Loucy (cell line): Measurements from ENCODE around the gene MLIP.

Experiments used
- H2AFZ ChIP-seq: fragments of 200-600 bp; sonication (generic); 2 replicates; pipeline ENCODE4 v1.6.0; 2016; ENCODE audit warnings: antibody characterized with exemption, mild to moderate bottlenecking, low read length, moderate library complexity
- H3F3A ChIP-seq: fragments of 200-600 bp; 2 replicates; pipeline ENCODE4 v1.6.0; 2016; ENCODE audit warnings: antibody characterized with exemption, low read depth, mild to moderate bottlenecking
- H3K27me3 ChIP-seq: fragments of 200-600 bp; sonication (generic); 2 replicates; pipeline ENCODE4 v1.6.1; 2014; ENCODE audit warnings: low read length, mild to moderate bottlenecking; ENCODE audit not compliant: insufficient read depth, poor library complexity, severe bottlenecking
- H3K36me3 ChIP-seq: fragments of 200-600 bp; sonication (generic); 2 replicates; pipeline ENCODE4 v1.6.1; 2016; ENCODE audit warnings: low read length; ENCODE audit not compliant: insufficient read depth
- H3K4me1 ChIP-seq: fragments of 200-600 bp; sonication (generic); 2 replicates; pipeline ENCODE4 v1.5.1; 2014; ENCODE audit warnings: low read length, mild to moderate bottlenecking; ENCODE audit not compliant: insufficient read depth, poor library complexity, severe bottlenecking
- H3K4me2 ChIP-seq: fragments of 200-600 bp; sonication (generic); 2 replicates; pipeline ENCODE4 v1.6.0; 2014; ENCODE audit warnings: antibody characterized with exemption, low read length, low read depth, mild to moderate bottlenecking; ENCODE audit not compliant: poor library complexity, severe bottlenecking
- H3K4me3 ChIP-seq: fragments of 200-600 bp; sonication (generic); 2 replicates; pipeline ENCODE4 v1.5.1; 2014; ENCODE audit warnings: low read length, mild to moderate bottlenecking, mixed read lengths; ENCODE audit not compliant: poor library complexity, severe bottlenecking
- H3K79me2 ChIP-seq: fragments of 200-600 bp; sonication (generic); 2 replicates; pipeline ENCODE4 v1.6.1; 2014; ENCODE audit warnings: low read length; ENCODE audit not compliant: insufficient read depth
- H3K9ac ChIP-seq: fragments of 200-600 bp; sonication (generic); 2 replicates; pipeline ENCODE4 v1.6.0; 2014; ENCODE audit warnings: mild to moderate bottlenecking, low read depth, low read length, moderate library complexity; ENCODE audit not compliant: poor library complexity, severe bottlenecking
- H3K9me2 ChIP-seq: fragments of 200-600 bp; sonication (generic); replicated peaks from 2 replicates; pipeline ENCODE4 v1.6.1; 2016; ENCODE audit warnings: low read depth, low read length, mixed read lengths
- H3K9me3 ChIP-seq: fragments of 200-600 bp; sonication (generic); 2 replicates; pipeline ENCODE4 v1.6.1; 2014; ENCODE audit warnings: mild to moderate bottlenecking, antibody characterized with exemption, low read length, low read depth; ENCODE audit not compliant: insufficient read depth
- H4K20me1 ChIP-seq: fragments of 200-600 bp; sonication (generic); 2 replicates; pipeline ENCODE4 v1.6.0; 2014; ENCODE audit warnings: antibody characterized with exemption, low read length, mild to moderate bottlenecking; ENCODE audit not compliant: insufficient read depth, poor library complexity, severe bottlenecking
- EZH2phosphoT487 ChIP-seq: fragments of 200-600 bp; IDR thresholded peaks from 2 replicates; pipeline ENCODE4 v1.6.1; 2018; ENCODE audit warnings: antibody characterized with exemption, mild to moderate bottlenecking, moderate library complexity, borderline replicate concordance
- TF ChIP-seq, protein P1 (sequence below): fragments of 200-600 bp; sonication (generic); conservative IDR thresholded peaks from 2 replicates; pipeline ENCODE4 v1.5.1; 2014; ENCODE audit warnings: mild to moderate bottlenecking, antibody characterized with exemption, low read length

Gene MLIP

DNA sequence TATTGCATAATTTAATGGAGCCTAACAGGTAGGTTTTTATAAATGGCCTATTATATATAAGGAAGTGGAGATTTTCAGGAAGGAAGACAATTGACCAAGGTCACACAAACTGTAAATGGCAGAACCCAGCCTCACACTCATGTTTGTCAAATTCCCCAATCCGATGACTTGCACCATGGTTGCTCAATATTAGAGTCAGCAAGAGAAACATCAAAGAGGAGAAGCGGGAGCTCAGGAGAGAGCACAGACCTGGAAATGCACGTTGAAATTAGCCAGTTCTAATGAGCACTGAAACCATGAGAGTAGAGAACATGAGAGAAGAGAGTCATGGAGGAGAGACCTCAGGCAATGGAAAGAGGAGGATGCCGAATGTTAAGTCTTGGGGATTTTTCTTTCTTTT, 13.5 kb upstream of the MLIP start:
- no peaks in the 10 kb centered on the region for H3K27me3 ChIP-seq
- no peaks in the 10 kb centered on the region for H4K20me1 ChIP-seq
- no peaks in the 10 kb centered on the region for H3K9me2 ChIP-seq
- no peak overlapping the region for H3K4me2 ChIP-seq
- H3F3A ChIP-seq, result no peaks in the 10 kb centered on the region
- no peak overlapping the region for H3K4me3 ChIP-seq
- no peaks in the 10 kb centered on the region for H3K79me2 ChIP-seq
- H3K36me3 ChIP-seq, result no peaks in the 10 kb centered on the region
- TF ChIP-seq, protein P1, sequence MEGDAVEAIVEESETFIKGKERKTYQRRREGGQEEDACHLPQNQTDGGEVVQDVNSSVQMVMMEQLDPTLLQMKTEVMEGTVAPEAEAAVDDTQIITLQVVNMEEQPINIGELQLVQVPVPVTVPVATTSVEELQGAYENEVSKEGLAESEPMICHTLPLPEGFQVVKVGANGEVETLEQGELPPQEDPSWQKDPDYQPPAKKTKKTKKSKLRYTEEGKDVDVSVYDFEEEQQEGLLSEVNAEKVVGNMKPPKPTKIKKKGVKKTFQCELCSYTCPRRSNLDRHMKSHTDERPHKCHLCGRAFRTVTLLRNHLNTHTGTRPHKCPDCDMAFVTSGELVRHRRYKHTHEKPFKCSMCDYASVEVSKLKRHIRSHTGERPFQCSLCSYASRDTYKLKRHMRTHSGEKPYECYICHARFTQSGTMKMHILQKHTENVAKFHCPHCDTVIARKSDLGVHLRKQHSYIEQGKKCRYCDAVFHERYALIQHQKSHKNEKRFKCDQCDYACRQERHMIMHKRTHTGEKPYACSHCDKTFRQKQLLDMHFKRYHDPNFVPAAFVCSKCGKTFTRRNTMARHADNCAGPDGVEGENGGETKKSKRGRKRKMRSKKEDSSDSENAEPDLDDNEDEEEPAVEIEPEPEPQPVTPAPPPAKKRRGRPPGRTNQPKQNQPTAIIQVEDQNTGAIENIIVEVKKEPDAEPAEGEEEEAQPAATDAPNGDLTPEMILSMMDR, result no peak
- no peak for TF ChIP-seq EZH2phosphoT487
- no peaks in the 10 kb centered on the region for H3K4me1 ChIP-seq
- H2AFZ ChIP-seq, result no peak overlapping the region
- H3K9ac ChIP-seq, result no peak overlapping the region
- no peaks in the 10 kb centered on the region for H3K9me3 ChIP-seq

DNA sequence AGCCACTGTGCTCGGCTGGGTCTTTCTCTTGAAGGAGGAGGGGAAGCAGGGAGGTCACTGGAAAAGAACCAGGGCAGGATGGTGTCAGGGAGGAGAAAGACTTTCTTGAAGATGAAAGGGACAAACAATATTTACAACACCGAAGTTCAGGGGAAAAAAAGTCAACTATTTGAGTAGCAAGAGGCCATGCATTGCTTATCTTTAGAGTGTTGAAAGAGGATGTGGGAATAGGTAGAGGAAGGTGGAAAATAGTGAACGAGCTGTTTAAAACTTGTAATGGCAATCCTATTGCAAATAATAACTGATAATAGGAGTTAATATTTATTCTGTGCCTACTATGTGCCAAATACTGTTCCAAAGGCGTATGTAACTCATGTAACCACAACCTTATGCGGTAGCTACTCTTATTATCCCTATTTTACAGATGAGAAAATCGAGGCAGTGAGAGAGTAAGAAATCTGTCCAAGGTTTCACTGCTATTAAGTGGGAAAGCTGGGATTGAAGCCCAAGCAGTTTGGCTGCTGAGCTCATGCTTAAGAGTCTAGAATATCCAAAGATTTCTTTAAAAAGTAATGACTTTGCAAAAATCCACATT, 12.7 kb upstream of the MLIP start:
- Histone ChIP-seq H3K4me1 (no peaks in the 10 kb centered on the region), H3F3A (no peaks in the 10 kb centered on the region), H3K27me3 (no peaks in the 10 kb centered on the region), H3K9ac (no peak overlapping the region), H3K4me2 (no peak overlapping the region), H3K9me2 (no peaks in the 10 kb centered on the region), H2AFZ (no peak overlapping the region), H3K4me3 (no peak overlapping the region), H3K36me3 (no peaks in the 10 kb centered on the region), H3K9me3 (no peaks in the 10 kb centered on the region), H4K20me1 (no peaks in the 10 kb centered on the region), H3K79me2 (no peaks in the 10 kb centered on the region)
- no peak for TF ChIP-seq EZH2phosphoT487
- TF ChIP-seq, protein P1, result no peak

DNA sequence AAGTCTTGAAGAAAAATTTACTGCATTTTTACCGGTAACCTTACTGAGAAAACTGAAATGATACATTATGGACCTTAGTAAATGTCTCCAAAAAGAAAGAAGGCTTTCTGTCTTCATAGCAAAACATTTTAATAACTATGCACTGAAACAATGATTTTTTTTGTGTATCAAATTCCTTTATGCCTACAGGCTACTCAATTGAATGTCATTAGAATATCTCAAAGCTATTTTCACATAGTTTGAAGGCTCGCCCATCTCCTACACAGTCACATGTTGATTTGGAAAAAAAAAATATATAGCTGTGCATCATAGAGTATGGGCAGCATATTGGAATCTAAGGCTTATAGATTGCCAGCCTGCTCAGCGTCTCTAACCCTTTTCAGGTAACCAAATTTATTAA, 12.0 kb upstream of the MLIP start:
- Histone ChIP-seq H3K27me3 (no peaks in the 10 kb centered on the region), H3K4me2 (no peak overlapping the region), H3K4me3 (no peak overlapping the region), H4K20me1 (no peaks in the 10 kb centered on the region), H2AFZ (no peak overlapping the region), H3K79me2 (no peaks in the 10 kb centered on the region), H3K9me2 (no peaks in the 10 kb centered on the region), H3K4me1 (no peaks in the 10 kb centered on the region), H3F3A (no peaks in the 10 kb centered on the region), H3K9me3 (no peaks in the 10 kb centered on the region), H3K36me3 (no peaks in the 10 kb centered on the region), H3K9ac (no peak overlapping the region)
- TF ChIP-seq, protein P1, result no peak
- no peak for TF ChIP-seq EZH2phosphoT487
